ENCODE data around the gene IRF7. TPM values are rescaled to one million over a fixed set of nuclear protein-coding genes. Genes with fewer than 3 reads are reported as not detected.
A peak's percentile ranks its signal among the peaks of the same experiment; 100 is the strongest.

Gene IRF7
- total RNA-seq, 1 experiment from 2014 or later: 15.2 TPM

GRCh38 chr11:568306-569157 is 47.2 kb downstream of the IRF7 start:
- H3K4me2 ChIP-seq (ENCODE audit: low read length): peak overlapping the region; percentile 83
- H3K9me3 ChIP-seq (ENCODE audit: control insufficient read depth in 1 of 2, insufficient read depth in 1 of 2, low read depth in 1 of 2, low read length in 2 of 2): no peaks in the 10 kb centered on the region
- POLR2A ChIA-PET: no interaction called here
- RAD21 ChIA-PET (ENCODE audit: low non-redundant PET in 1 of 2, low total read pairs in 2 of 2, uncharacterized antibody in 2 of 2, unreplicated experiment in 2 of 2): no interaction called here
- 0 out of 4 replicates have a peak, but pooled peaks cover 0 to 3% of the 10 kb centered on the region in 2 experiments for H3K36me3 ChIP-seq (ENCODE audit: control insufficient read depth in 1 of 2, insufficient read depth in 2 of 2, low read length in 2 of 2)
- no peaks in the 10 kb centered on the region for H3K27me3 ChIP-seq (ENCODE audit: insufficient read depth, low read length)
- peaks cover 11 to 51% of the 10 kb centered on the region in 2 experiments; a peak in 3 of 4 replicates for H3K4me1 ChIP-seq (ENCODE audit: control insufficient read depth in 1 of 2, insufficient read depth in 2 of 2, low read length in 2 of 2)
- no peaks in the 10 kb centered on the region for H3K79me2 ChIP-seq (ENCODE audit: insufficient read depth, low read length)
- CTCF ChIA-PET: no interaction called here
- intact Hi-C loops (cut with micrococcal nuclease): no loop called here
- peak overlapping the region; percentile 71 to 75 for H3K4me3 ChIP-seq (replicated peaks in 1 of 2; ENCODE audit: low read depth in 1 of 2, low read length in 2 of 2)
- H2AFZ ChIP-seq (ENCODE audit: low read depth, low read length, poor library complexity, severe bottlenecking): no peak overlapping the region
- peak overlapping the region; percentile 82 for H3K9ac ChIP-seq (ENCODE audit: low read length)
- peak; percentile 76 for DNase-seq (ENCODE audit: low read depth, low spot score)
- peak overlapping the region; percentile 96 for H3K27ac ChIP-seq (ENCODE audit: low read depth, low read length)
- no TSS peak for BruUV-seq (replicated peaks)
- peak; percentile 67 for TF ChIP-seq TCF7L2 (IDR thresholded peaks at IDR 0.05; ENCODE audit: borderline replicate concordance, extremely low read depth, insufficient read depth, insufficient read length)
- peak; percentile 63 for TF ChIP-seq POLR2AphosphoS5 (IDR thresholded peaks at IDR 0.05; ENCODE audit: low read depth, low read length)
- no peak for TF ChIP-seq JUND (IDR thresholded peaks at IDR 0.05)
- TF ChIP-seq ZFX (IDR thresholded peaks at IDR 0.05): peak; percentile 42; the same call in 1 of the 2 replicates
- H3K9me2 ChIP-seq (ENCODE audit: insufficient read depth): no peaks in the 10 kb centered on the region
- peak; percentile 95 for ATAC-seq
- H4K20me1 ChIP-seq (ENCODE audit: insufficient read depth): no peaks in the 10 kb centered on the region

- H3K27ac ChIP-seq (ENCODE audit: low read depth, low read length): peak overlapping the region; percentile 96; the same call in 1 of the 2 replicates
- no peaks in the 10 kb centered on the region for H3K9me2 ChIP-seq (ENCODE audit: insufficient read depth)
- RAD21 ChIA-PET (ENCODE audit: low non-redundant PET in 1 of 2, low total read pairs in 2 of 2, uncharacterized antibody in 2 of 2, unreplicated experiment in 2 of 2): no interaction called here
- no peak overlapping the region for H2AFZ ChIP-seq (ENCODE audit: low read depth, low read length, poor library complexity, severe bottlenecking)
- ATAC-seq (peak; percentile 23), DNase-seq (ENCODE audit: low read depth, low spot score) (no peak)
- BruUV-seq (replicated peaks): no TSS peak
- H3K9ac ChIP-seq (ENCODE audit: low read length): peak overlapping the region; percentile 67
- POLR2A ChIA-PET: no interaction called here
- peak overlapping the region; percentile 71 to 75 for H3K4me3 ChIP-seq (replicated peaks in 1 of 2; ENCODE audit: low read depth in 1 of 2, low read length in 2 of 2)
- TF ChIP-seq YY1 (IDR thresholded peaks at IDR 0.05; ENCODE audit: extremely low read depth, insufficient replicate concordance, low read depth, low read length): no peak
- TF ChIP-seq POLR2AphosphoS5 (IDR thresholded peaks at IDR 0.05; ENCODE audit: low read depth, low read length): 0 out of 2 replicates have a peak, but pooled peaks have one; percentile 8
- intact Hi-C loops (cut with micrococcal nuclease): no loop called here
- H3K36me3 ChIP-seq (ENCODE audit: control insufficient read depth in 1 of 2, insufficient read depth in 2 of 2, low read length in 2 of 2): 0 out of 4 replicates have a peak, but pooled peaks cover 0 to 3% of the 10 kb centered on the region in 2 experiments
- H3K79me2 ChIP-seq (ENCODE audit: insufficient read depth, low read length): no peaks in the 10 kb centered on the region
- peaks cover 11 to 53% of the 10 kb centered on the region in 2 experiments; a peak in 3 of 4 replicates for H3K4me1 ChIP-seq (ENCODE audit: control insufficient read depth in 1 of 2, insufficient read depth in 2 of 2, low read length in 2 of 2)
- H3K9me3 ChIP-seq (ENCODE audit: control insufficient read depth in 1 of 2, insufficient read depth in 1 of 2, low read depth in 1 of 2, low read length in 2 of 2): no peaks in the 10 kb centered on the region
- peak overlapping the region; percentile 83 for H3K4me2 ChIP-seq (ENCODE audit: low read length)
- no peaks in the 10 kb centered on the region for H3K27me3 ChIP-seq (ENCODE audit: insufficient read depth, low read length)
- CTCF ChIA-PET: no interaction called here
- no peaks in the 10 kb centered on the region for H4K20me1 ChIP-seq (ENCODE audit: insufficient read depth)
Observed at GRCh38 chr11:567629-568292, 48.0 kb downstream of the IRF7 start.
